ENCODE results near the gene PTPRT.

The PTPRT gene

GRCh38 chr20:43189554-43190331 lies at the start of gene PTPRT:
TSS of gene PTPRT (minus strand) at chr20:43189906. CDS start at chr20:43189733, 173 bp downstream.
- no peak for DNase-seq (ENCODE audit: low read depth)

- no peak for DNase-seq (ENCODE audit: low read depth)
Measured at GRCh38 chr20:43238833-43239232, 49.1 kb upstream of the PTPRT start.

- no peak for DNase-seq (ENCODE audit: low read depth)
Measured at GRCh38 chr20:43238266-43238665, 48.6 kb upstream of the PTPRT start.

- DNase-seq (ENCODE audit: low read depth) = no peak
Measured at GRCh38 chr20:43237651-43238168, 48.0 kb upstream of the PTPRT start.

- no peak for DNase-seq (ENCODE audit: low read depth)
Measured at GRCh38 chr20:43235998-43236397, 46.3 kb upstream of the PTPRT start.

- DNase-seq (ENCODE audit: low read depth) = no peak
Measured at GRCh38 chr20:43231829-43232228, 42.1 kb upstream of the PTPRT start.

- DNase-seq (ENCODE audit: low read depth) = no peak
Measured at GRCh38 chr20:43229696-43230095, 40.0 kb upstream of the PTPRT start.

GRCh38 chr20:43220612-43221011 lies 30.9 kb upstream of the PTPRT start:
- DNase-seq (ENCODE audit: low read depth) = no peak

- DNase-seq (ENCODE audit: low read depth) = no peak
Measured at GRCh38 chr20:43210901-43211300, 21.2 kb upstream of the PTPRT start.

GRCh38 chr20:43209831-43210230 lies 20.1 kb upstream of the PTPRT start:
- no peak for DNase-seq (ENCODE audit: low read depth)

GRCh38 chr20:43205699-43206098 lies 16.0 kb upstream of the PTPRT start:
- no peak for DNase-seq (ENCODE audit: low read depth)

GRCh38 chr20:43202100-43202499 lies 12.4 kb upstream of the PTPRT start:
- DNase-seq (ENCODE audit: low read depth) = no peak

GRCh38 chr20:43198607-43199006 lies 8.9 kb upstream of the PTPRT start:
- DNase-seq (ENCODE audit: low read depth) = no peak

GRCh38 chr20:43196243-43196642 lies 6.5 kb upstream of the PTPRT start:
- no peak for DNase-seq (ENCODE audit: low read depth)

- DNase-seq (ENCODE audit: low read depth) = no peak
Measured at GRCh38 chr20:43194137-43194536, 4.4 kb upstream of the PTPRT start.

- DNase-seq (ENCODE audit: low read depth) = no peak
Measured at GRCh38 chr20:43193443-43193842, 3.7 kb upstream of the PTPRT start.

- no peak for DNase-seq (ENCODE audit: low read depth)
Measured at GRCh38 chr20:43191946-43192863, 2.5 kb upstream of the PTPRT start.

GRCh38 chr20:43191143-43191542 lies 1.4 kb upstream of the PTPRT start:
- DNase-seq (ENCODE audit: low read depth) = no peak

GRCh38 chr20:43190332-43190953 lies 737 bp upstream of the PTPRT start:
- DNase-seq (ENCODE audit: low read depth) = no peak

GRCh38 chr20:43188861-43189553 lies 699 bp downstream of the PTPRT start:
- no peak for DNase-seq (ENCODE audit: low read depth)

GRCh38 chr20:43188234-43188653 lies 1.5 kb downstream of the PTPRT start:
- no peak for DNase-seq (ENCODE audit: low read depth)
